ENCODE measurements around the gene IGSF9B.

IGSF9B gene

GRCh38 chr11:133953999-133954398, 2.8 kb downstream of the IGSF9B start:
- DNase-seq (ENCODE audit: low spot score) = no peak

- DNase-seq (ENCODE audit: low spot score) = no peak
Measured at GRCh38 chr11:133953547-133953946, 3.2 kb downstream of the IGSF9B start.

- no peak for DNase-seq (ENCODE audit: low spot score)
Measured at GRCh38 chr11:133952199-133953190, 4.3 kb downstream of the IGSF9B start.

- no peak for DNase-seq (ENCODE audit: low spot score)
Measured at GRCh38 chr11:133951327-133952198, 5.2 kb downstream of the IGSF9B start.

- no peak for DNase-seq (ENCODE audit: low spot score)
Measured at GRCh38 chr11:133950874-133951326, 5.9 kb downstream of the IGSF9B start.

GRCh38 chr11:133950421-133950820, 6.3 kb downstream of the IGSF9B start:
- no peak for DNase-seq (ENCODE audit: low spot score)

- DNase-seq (ENCODE audit: low spot score) = no peak
Measured at GRCh38 chr11:133949129-133949528, 7.6 kb downstream of the IGSF9B start.

- no peak for DNase-seq (ENCODE audit: low spot score)
Measured at GRCh38 chr11:133948711-133949110, 8.1 kb downstream of the IGSF9B start.

- DNase-seq (ENCODE audit: low spot score) = peak; percentile 58
Measured at GRCh38 chr11:133947321-133947756, 9.4 kb downstream of the IGSF9B start.

GRCh38 chr11:133946541-133947318, 10.0 kb downstream of the IGSF9B start:
- no peak for DNase-seq (ENCODE audit: low spot score)

- DNase-seq (ENCODE audit: low spot score) = no peak
Measured at GRCh38 chr11:133946051-133946450, 10.7 kb downstream of the IGSF9B start.

- no peak for DNase-seq (ENCODE audit: low spot score)
Measured at GRCh38 chr11:133945087-133945974, 11.4 kb downstream of the IGSF9B start.

GRCh38 chr11:133943950-133944698, 12.6 kb downstream of the IGSF9B start:
- no peak for DNase-seq (ENCODE audit: low spot score)

GRCh38 chr11:133942577-133942976, 14.2 kb downstream of the IGSF9B start:
- no peak for DNase-seq (ENCODE audit: low spot score)

GRCh38 chr11:133941546-133941945, 15.2 kb downstream of the IGSF9B start:
- DNase-seq (ENCODE audit: low spot score) = no peak

- DNase-seq (ENCODE audit: low spot score) = no peak
Measured at GRCh38 chr11:133940034-133940433, 16.7 kb downstream of the IGSF9B start.

GRCh38 chr11:133939558-133939957, 17.2 kb downstream of the IGSF9B start:
- no peak for DNase-seq (ENCODE audit: low spot score)

- DNase-seq (ENCODE audit: low spot score) = no peak
Measured at GRCh38 chr11:133938166-133938565, 18.6 kb downstream of the IGSF9B start.

- no peak for DNase-seq (ENCODE audit: low spot score)
Measured at GRCh38 chr11:133937468-133937867, 19.3 kb downstream of the IGSF9B start.

GRCh38 chr11:133937015-133937414, 19.8 kb downstream of the IGSF9B start:
- DNase-seq (ENCODE audit: low spot score) = no peak
